NCI-H2081 (cell line): Measurements from ENCODE around the gene OR5J2.
"Not testable (repeated sequence)": the region's sequence is repeated elsewhere in the genome, so short reads cannot be mapped to it uniquely, and the experiment has no call there.

Experiments used
- DNase-seq, 2 experiments: peaks; one replicate each; lab custom pipeline; 2025; lab: John Stamatoyannopoulos, UW

OR5J2 gene

DNA sequence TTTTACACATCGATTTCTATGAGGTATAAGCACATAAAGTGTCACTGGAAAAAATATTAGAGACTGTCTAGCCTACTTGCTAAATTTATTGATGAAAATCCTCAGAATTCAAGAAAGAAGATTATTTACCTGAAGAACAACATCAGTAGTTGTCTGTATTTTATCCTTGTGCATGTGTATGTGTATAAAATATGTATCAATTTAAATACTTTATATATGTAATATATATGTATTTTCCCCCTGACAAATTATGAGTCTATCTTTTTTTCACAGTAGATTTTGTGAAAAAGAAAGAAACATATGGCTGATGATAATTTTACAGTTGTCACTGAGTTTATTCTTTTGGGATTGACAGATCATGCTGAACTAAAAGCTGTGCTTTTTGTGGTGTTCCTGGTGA lies at the start of gene OR5J2:
OR5J2 (plus strand) TSS at position 301 of the 400 bp plus-strand sequence; CDS start at position 301, 0 bp downstream.
- no peak for DNase-seq

DNA sequence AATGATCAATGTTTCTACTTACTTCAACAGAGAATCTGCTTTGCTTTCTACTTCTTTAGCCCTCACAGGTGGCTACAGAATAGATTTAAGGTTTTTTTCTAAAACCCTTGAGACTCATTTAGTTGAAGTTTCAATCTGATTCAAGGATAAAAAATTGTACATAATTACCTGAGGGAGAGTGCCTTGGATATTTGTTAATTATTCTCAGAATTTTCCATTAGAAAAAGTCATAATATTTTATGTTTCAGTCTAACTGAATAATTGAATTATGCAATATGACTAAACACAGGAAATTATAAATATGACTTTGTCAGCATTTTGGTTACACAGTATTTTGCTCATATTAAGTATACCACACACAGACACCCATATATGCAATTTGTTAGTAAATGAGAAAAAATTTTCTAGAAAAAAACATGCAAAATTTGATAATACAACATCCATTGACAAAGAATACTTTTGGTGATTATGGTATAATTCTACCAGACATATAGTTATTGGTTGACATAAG lies 36.2 kb upstream of the OR5J2 start, which contains the start of gene OR8J3:
OR8J3 (minus strand) TSS at position 51 of the 511 bp plus-strand sequence. CDS start 2,483 bp downstream, outside the sequence.
- DNase-seq: no peak

DNA sequence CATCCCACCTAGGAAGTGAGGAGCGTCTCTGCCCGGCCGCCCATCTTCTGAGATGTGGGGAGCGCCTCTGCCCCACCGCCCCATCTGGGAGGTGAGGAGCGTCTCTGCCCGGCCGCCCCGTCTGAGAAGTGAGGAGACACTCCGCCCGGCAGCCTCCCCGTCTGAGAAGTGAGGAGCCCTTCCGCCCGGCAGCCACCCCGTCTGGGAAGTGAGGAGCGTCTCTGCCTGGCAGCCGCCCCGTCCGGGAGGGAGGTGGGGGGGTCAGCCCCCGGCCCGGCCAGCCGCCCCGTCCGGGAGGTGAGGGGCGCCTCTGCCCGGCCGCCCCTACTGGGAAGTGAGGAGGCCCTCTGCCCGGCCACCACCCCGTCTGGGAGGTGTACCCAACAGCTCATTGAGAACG lies 32.7 kb upstream of the OR5J2 start:
- not testable (repeated sequence) for DNase-seq

DNA sequence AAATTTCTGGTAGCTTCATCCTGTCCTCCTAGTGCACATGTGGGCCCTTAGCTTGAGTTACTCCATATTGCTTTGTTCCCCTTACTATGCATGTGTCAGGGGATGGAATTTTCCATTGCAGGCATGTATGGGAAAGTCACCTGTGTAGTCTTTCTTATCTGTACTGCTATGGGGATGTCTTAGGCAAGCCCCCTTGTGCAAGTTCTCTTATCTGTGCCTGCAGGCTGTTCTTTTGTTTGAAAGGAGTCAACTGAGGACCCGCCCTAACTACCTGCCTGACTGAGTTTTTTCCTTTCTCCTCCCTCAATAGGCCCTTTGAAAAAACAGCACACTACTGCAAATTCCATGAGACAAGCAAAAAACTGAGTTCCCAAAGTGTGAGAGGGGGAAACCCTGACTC lies 25.0 kb upstream of the OR5J2 start:
- DNase-seq: no peak

DNA sequence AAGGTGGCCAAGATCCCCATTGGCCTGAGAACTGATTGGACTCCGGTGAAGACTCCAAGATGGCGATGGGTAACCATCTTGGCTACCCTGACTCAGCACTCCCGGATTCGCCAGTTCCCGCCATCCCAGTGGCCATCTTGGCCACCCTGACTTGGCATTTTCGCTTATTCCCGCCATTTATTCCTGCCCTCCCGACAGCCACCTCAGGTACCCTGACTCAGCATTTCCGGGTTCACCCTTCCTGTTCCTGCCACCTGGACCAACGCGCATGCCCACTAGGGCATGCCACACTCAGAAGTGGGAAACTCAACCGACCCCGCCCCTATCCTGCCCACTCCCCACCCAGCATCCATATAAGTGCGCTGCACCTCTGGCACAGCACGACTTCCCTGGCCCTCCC lies 24.1 kb upstream of the OR5J2 start:
- no peak for DNase-seq

DNA sequence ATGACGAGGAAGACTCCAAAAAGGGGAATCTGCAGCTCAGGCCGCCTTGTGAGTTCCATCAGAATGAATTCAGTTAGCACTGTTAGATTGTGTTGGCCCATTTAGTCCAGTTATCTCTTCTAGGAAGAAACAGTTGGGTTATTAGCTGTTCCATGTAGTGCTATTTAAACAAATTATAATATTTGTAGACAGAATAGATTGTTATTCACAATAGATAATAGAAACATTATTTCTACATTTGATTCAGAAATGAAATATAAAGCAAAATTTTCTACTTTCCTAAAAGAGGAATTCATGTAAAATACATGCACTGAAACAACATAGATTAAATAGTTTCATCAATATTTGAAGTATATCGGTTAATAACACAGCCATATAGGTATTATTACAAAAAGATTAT lies 16.2 kb upstream of the OR5J2 start, which contains the start of gene OR8K5:
OR8K5 (minus strand) TSS at position 101 of the 400 bp plus-strand sequence; CDS start at position 101, 0 bp downstream.
- DNase-seq: no peak

DNA sequence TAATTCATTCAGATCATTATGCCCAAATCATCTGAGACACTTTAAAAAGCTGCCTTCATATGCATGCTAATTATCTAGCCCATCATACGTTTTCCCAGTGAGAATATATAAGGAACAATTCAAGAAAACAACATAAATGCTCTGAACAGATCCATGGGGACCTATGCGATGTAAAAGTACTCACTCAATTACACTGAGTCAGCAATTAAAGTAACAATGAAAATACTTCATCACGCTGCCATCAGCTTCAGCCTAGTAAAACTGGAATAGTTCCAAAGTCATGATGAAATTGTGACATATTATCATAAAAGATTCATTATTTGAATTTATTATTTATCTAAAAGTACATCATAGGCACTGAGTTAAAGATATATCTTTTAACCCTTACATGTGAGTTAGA lies 12.6 kb upstream of the OR5J2 start:
- DNase-seq: no peak

DNA sequence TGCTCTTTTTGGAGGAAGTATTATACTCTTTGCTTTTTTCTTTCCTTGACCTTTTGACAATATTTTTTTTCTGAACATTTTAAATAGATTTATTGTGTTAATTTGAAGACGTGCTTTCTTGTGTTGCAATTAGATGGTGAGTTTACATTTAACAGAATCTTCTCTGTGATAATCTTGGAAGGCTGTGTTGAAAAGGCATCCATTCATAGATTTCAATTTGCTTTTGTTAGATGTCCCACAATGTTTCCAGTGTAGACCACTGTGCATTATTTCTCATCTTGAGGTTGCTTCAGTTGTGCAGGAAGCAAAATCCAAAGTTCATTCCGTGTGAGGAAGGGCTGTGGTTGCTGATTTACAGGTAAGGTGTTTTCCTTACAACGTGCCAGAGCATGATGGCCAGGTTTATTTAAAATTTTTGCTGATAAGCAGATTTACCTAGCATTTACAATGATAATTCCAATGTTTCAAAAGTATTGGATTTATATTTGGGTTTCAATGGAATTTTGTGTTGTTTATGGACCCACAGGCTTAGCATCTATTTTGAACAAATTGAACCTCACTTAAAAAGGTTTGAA lies 4.1 kb upstream of the OR5J2 start:
- no peak for DNase-seq

DNA sequence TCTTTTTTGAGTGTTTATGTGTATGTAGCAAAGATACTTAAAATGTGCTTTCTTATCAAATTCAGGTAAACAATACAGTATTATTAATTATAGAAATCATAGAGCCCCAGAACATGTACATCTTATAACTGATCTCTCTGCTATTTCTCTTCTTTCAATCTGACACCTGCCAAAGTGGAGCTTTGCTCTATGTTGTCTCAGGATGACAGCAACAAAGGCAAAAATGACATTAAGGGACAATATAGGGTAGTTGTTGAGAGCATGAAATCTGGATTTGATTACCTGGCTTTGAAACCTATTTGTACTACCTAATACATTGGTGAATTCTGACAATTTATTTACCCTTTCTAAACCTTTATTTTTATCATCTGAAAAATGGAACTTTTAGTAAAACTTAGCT lies 7.0 kb downstream of the OR5J2 start:
- no peak for DNase-seq

DNA sequence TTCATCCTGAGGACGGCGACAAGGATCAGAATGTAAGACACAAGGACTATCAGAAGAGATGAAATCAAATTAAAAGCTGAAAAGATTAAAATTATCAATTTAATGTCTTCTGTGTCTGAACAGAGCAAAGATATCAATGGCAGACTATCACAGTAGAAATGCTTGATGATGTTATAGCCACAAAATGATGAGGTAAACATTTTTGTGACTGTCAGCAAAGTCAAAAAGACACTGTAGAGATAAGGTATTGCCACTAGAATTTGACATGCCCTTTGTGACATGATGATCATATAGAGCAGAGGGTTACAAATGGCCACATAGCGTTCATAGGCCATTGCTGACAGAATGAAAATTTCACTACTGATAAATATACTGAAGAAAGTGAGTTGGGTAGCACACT lies 12.2 kb downstream of the OR5J2 start:
- DNase-seq: no peak

DNA sequence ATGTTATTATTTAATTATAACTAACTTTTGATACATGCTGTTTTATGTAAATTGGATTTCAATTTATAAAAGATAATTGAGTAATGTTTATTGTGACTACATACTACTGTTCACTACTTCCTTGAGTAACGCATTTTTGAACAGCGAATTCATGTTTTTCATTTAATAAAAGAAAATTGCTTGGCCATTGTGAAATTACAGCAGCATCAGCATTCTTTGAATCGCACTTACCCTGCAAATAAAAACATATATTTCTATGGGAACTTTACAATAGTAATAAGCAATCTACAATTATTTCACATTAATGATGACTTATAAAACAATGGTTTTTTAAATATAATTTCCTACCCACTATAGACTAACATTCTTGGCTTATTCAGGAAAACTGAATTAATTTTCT lies 20.3 kb downstream of the OR5J2 start:
- DNase-seq: no peak

DNA sequence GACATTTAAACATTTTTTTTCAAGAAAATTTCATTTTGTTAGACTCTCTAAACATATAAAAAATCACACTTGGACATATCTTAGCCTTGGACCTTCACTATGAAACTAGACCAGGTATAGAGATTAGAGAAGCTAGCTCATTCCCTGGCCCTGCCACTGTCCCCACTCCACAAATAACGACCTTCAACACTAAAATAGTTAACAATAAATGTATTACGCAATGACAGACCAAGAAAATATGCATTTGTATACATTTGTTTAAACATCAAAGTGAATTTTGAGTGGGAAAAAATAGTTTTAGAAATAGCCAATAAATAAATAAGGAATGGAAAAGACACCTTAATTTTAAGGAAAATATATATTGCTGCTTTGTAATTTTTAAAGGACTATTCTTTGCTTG lies 20.9 kb downstream of the OR5J2 start:
- no peak for DNase-seq

DNA sequence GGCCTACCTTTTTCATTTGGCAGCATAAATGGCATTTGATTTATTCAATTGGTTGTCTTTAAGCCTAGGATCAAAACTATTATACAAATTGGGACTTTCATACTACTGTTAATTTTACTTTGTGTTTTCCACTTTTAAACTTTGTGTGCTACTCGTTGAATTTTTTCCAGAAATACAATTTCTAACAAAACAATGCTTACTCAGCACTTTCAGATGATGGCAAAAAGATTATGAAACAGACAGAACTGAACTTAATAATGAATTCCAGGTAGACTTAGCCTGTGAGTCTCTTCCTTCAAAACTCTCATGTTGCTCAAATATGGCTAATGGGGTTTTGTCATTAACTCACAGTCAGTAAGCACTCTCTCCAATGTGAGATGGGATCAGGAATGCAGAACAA lies 31.4 kb downstream of the OR5J2 start:
- no peak for DNase-seq

DNA sequence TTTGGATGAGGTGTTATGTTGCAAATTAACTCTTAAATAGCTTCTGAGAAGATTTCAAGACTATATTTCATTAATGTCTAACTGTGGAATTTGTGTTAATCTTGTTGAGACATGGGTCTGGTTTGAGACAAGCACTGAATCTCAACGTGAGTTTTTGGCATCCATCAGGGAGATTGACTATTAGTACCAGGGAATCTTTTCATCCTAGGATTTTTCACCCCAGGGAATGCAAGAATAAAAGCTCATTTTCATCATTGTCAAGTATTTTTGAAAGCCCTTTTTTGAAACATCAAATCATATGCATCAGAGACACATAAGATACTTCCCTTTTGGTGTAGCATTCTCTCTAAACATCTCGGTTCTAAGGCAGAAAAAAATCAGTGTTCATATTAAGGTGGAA lies 38.1 kb downstream of the OR5J2 start:
- DNase-seq: no peak

DNA sequence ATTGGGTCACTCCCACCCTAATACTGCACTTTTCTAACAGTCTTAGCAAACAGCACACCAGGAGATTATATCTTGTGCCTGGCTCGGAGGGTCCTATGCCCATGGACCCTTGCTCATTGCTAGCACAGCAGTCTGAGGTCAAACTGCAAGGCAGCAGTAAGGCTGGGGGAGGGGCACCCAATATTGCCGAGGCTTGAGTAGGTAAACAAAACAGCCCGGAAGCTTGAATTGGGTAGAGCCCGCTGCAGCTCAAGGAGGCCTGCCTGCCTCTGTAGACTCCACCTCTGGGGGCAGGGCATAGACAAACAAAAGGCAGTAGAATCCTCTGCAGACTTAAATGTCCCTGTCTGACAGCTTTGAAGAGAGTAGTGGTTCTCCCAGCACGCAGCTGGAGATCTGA lies 43.3 kb downstream of the OR5J2 start:
- DNase-seq: not testable (repeated sequence)
